ENCODE data around the gene QPCTL. TPM values are rescaled to one million over a fixed set of nuclear protein-coding genes. Genes with fewer than 3 reads are reported as not detected.
A peak's percentile ranks its signal among the peaks of the same experiment; 100 is the strongest.

Gene QPCTL
- total and polyA plus RNA-seq, 9 of the 15 experiments (the other 6 are each of a cell fraction or from before 2014, with no cell fraction given) = 0.99 to 31.3 (median 12.7) TPM

GRCh38 chr19:45691516-45692186, 815 bp upstream of the QPCTL start, which contains the start of gene SNRPD2 (continued):
- TF ChIP-seq PHTF2 (CRISPR knock-in tag; IDR thresholded peaks at IDR 0.05) = 0 out of 2 replicates have a peak, but pooled peaks have one; percentile 65
- TF ChIP-seq EGR1 (conservative IDR thresholded peaks at IDR 0.05) = peak; percentile 37
- no peak for TF ChIP-seq PTTG1 (tag; IDR thresholded peaks at IDR 0.05; ENCODE audit: low read depth)
- TF ChIP-seq NFIC (IDR thresholded peaks at IDR 0.05) = peak; percentile 48
- TF ChIP-seq REST (IDR thresholded peaks at IDR 0.05; ENCODE audit: borderline replicate concordance) = no peak
- no peak for TF ChIP-seq REST (CRISPR knock-in tag; IDR thresholded peaks at IDR 0.05; ENCODE audit: low read depth)
- TF ChIP-seq ZNF717 (CRISPR knock-in tag; IDR thresholded peaks at IDR 0.05) = no peak
- no peak for TF ChIP-seq SETDB1 (IDR thresholded peaks at IDR 0.05; ENCODE audit: low read length)
- TF ChIP-seq TAF9B (IDR thresholded peaks at IDR 0.05; ENCODE audit: partially characterized antibody) = peak; percentile 93
- TF ChIP-seq PHF21A (IDR thresholded peaks at IDR 0.05; ENCODE audit: borderline replicate concordance, low read depth) = no peak
- no peak for TF ChIP-seq EHMT2 (IDR thresholded peaks at IDR 0.05)
- TF ChIP-seq RBM14 (IDR thresholded peaks at IDR 0.05; ENCODE audit: borderline replicate concordance, insufficient read depth, low read depth, low read length) = no peak
- TF ChIP-seq ZSCAN32 (CRISPR knock-in tag; IDR thresholded peaks at IDR 0.05) = no peak
- peak; percentile 95 for TF ChIP-seq TAF1 (IDR thresholded peaks at IDR 0.05; ENCODE audit: control insufficient read depth, extremely low read depth, insufficient read depth, low read length, severe bottlenecking)
- no peak for TF ChIP-seq NCOA4 (IDR thresholded peaks at IDR 0.05; ENCODE audit: partially characterized antibody)
- 0 out of 2 replicates have a peak, but pooled peaks have one; percentile 78 for TF ChIP-seq FOXP4 (CRISPR knock-in tag; IDR thresholded peaks at IDR 0.05; ENCODE audit: borderline replicate concordance)
- TF ChIP-seq CC2D1A (IDR thresholded peaks at IDR 0.05) = no peak; the same call in 1 of the 2 replicates
- no peak for TF ChIP-seq MTA1 (IDR thresholded peaks at IDR 0.05; ENCODE audit: borderline replicate concordance)
- no peak for TF ChIP-seq TEAD2 (tag; IDR thresholded peaks at IDR 0.05)
- TF ChIP-seq FOXK2 (conservative IDR thresholded peaks at IDR 0.05 in 1 of 2, IDR thresholded peaks at IDR 0.05 in 1 of 2; ENCODE audit: low read depth in 2 of 2) = peak; percentile 76 to 87

Data from K562 (cell line).